B cell (primary cell): ENCODE results near the gene TFEB. TPM values are rescaled to one million over a fixed set of nuclear protein-coding genes. Genes with fewer than 3 reads are reported as not detected.

Source experiments
- ATAC-seq: fragments of 200-7000 bp; cut with Tn5 transposase; one replicate; pipeline ENCODE4 v1.10.0; 2021; ENCODE audit warnings: low read depth, mild to moderate bottlenecking, moderate number of reproducible peaks, moderate library complexity
- CTCF ChIA-PET: fragments of 350-600 bp; sonication (Branson Sonifier 250); formaldehyde crosslinking; loops from one replicate; lab custom pipeline; 2021; ENCODE audit warnings: antibody characterized with exemption, inconsistent platforms; lab: Charles Lee
- POLR2A ChIA-PET: fragments of 350-600 bp; sonication (Branson Sonifier 250); formaldehyde crosslinking; loops from one replicate; lab custom pipeline; 2021; ENCODE audit warnings: antibody characterized with exemption; lab: Charles Lee
- DNase-seq: peaks from one replicate; pipeline ENCODE4 v3.0.0; 2013
- H2AFZ ChIP-seq: 2 replicates; pipeline ENCODE4 v1.6.1; 2012; ENCODE audit warnings: mild to moderate bottlenecking, low read depth, low read length; ENCODE audit not compliant: insufficient read depth, poor library complexity, severe bottlenecking
- H3K27ac ChIP-seq, 2 donors: 1 replicate in 1 of 2; 2 replicates in 1 of 2; pipeline ENCODE4 v1.5.1; 2012 to 2013; ENCODE audit warnings: low read length in 2 of 2, mild to moderate bottlenecking in 2 of 2, moderate library complexity in 1 of 2
- H3K27me3 ChIP-seq, 4 experiments: fragments of 200-600 bp in 1 of 4; sonication (generic) in 1 of 4; replicated peaks in 1 of 4; 1 replicate in 2 of 4; 2 replicates in 2 of 4; pipeline versions ENCODE4 v1.6.1 to v1.7.0; 2013 to 2016; ENCODE audit warnings: low read length in 3 of 4, mild to moderate bottlenecking in 2 of 4, mixed read lengths in 1 of 4, moderate library complexity in 1 of 4; ENCODE audit not compliant: insufficient read depth in 4 of 4, control insufficient read depth in 3 of 4; ENCODE audit errors: control extremely low read depth in 1 of 4
- H3K36me3 ChIP-seq, 2 experiments: replicated peaks in 1 of 2; 1 replicate in 1 of 2; 2 replicates in 1 of 2; pipeline versions ENCODE4 v1.6.1 to v1.7.1; 2013; ENCODE audit warnings: low read length in 1 of 2; ENCODE audit not compliant: insufficient read depth in 2 of 2, control insufficient read depth in 1 of 2; ENCODE audit errors: control extremely low read depth in 1 of 2, extremely low read depth in 1 of 2
- H3K4me1 ChIP-seq, 2 donors: fragments of 200-600 bp in 1 of 2; sonication (generic) in 1 of 2; 1 replicate in 1 of 2; 2 replicates in 1 of 2; pipeline versions ENCODE4 v1.5.1 to v1.6.1; 2013 to 2017; ENCODE audit warnings: low read length in 2 of 2; ENCODE audit not compliant: control insufficient read depth in 2 of 2, insufficient read depth in 2 of 2
- H3K4me2 ChIP-seq: replicated peaks from 2 replicates; pipeline ENCODE3; 2012; ENCODE audit warnings: mild to moderate bottlenecking, low read depth, low read length; ENCODE audit not compliant: poor library complexity, severe bottlenecking
- H3K4me3 ChIP-seq, 5 experiments: fragments of 200-600 bp in 1 of 5; sonication (generic) in 1 of 5; 1 replicate in 3 of 5; 2 replicates in 2 of 5; pipeline versions ENCODE4 v1.5.1 to v1.7.0; 2011 to 2016; ENCODE audit warnings: low read length in 4 of 5, mild to moderate bottlenecking in 4 of 5, low read depth in 2 of 5, control low read depth in 1 of 5, moderate library complexity in 1 of 5; ENCODE audit not compliant: insufficient read depth in 1 of 5; ENCODE audit errors: control extremely low read depth in 1 of 5, extremely low read depth in 1 of 5
- H3K79me2 ChIP-seq: fragments of 200-600 bp; sonication (generic); one replicate; pipeline ENCODE4 v1.6.0; 2016; ENCODE audit warnings: low read length; ENCODE audit not compliant: control insufficient read depth, insufficient read depth
- H3K9ac ChIP-seq: fragments of 200-600 bp; sonication (generic); 2 replicates; pipeline ENCODE4 v1.6.1; 2017; ENCODE audit warnings: mild to moderate bottlenecking, low read length, moderate library complexity
- H3K9me3 ChIP-seq, 3 donors: one replicate each; pipeline versions ENCODE4 v1.6.1 to v1.7.1; 2013; ENCODE audit warnings: low read length in 2 of 3; ENCODE audit not compliant: control insufficient read depth in 2 of 3, insufficient read depth in 1 of 3; ENCODE audit errors: control extremely low read depth in 1 of 3
- H4K20me1 ChIP-seq: 2 replicates; pipeline ENCODE4 v1.6.0; 2012; ENCODE audit warnings: mild to moderate bottlenecking, low read length; ENCODE audit not compliant: insufficient read depth, control insufficient read depth, poor library complexity, severe bottlenecking
- H3K27ac Mint-ChIP-seq: one replicate; pipeline ENCODE4 v1.8.0; 2021; ENCODE audit warnings: mixed read lengths
- H3K27me3 Mint-ChIP-seq: one replicate; pipeline ENCODE4 v1.8.0; 2021; ENCODE audit warnings: mixed read lengths
- H3K4me1 Mint-ChIP-seq: one replicate; pipeline ENCODE4 v1.8.0; 2021; ENCODE audit warnings: mixed read lengths
- H3K4me3 Mint-ChIP-seq: one replicate; pipeline ENCODE4 v1.8.0; 2021; ENCODE audit warnings: mixed read lengths
- H3K9me3 Mint-ChIP-seq: one replicate; pipeline ENCODE4 v1.8.0; 2022; ENCODE audit warnings: mixed read lengths; ENCODE audit not compliant: insufficient read depth
- CTCF ChIP-seq: fragments of 200-600 bp; IDR thresholded peaks from one replicate; pipeline ENCODE4 v1.8.0; 2022; ENCODE audit warnings: antibody characterized with exemption, mild to moderate bottlenecking
- EZH2 ChIP-seq: IDR thresholded peaks from 2 replicates; pipeline ENCODE4 v1.6.1; 2012; ENCODE audit warnings: borderline replicate concordance, low read depth, mild to moderate bottlenecking, moderate library complexity, low read length; ENCODE audit not compliant: insufficient read depth, poor library complexity, severe bottlenecking
- WGBS: methylation state at CpG from one replicate; pipeline ENCODE4 v1.1.5; 2013; ENCODE audit warnings: missing lambda C conversion rate; ENCODE audit not compliant: insufficient coverage; 5-methylcytosine and 5-hydroxymethylcytosine counted together
- intact Hi-C: fragments of 100-400 bp; cut with micrococcal nuclease; formaldehyde crosslinking; loops from one replicate; pipeline ENCODE4 v1.10.0; 2022
- polyA plus RNA-seq: library from polyadenylated mRNA; depleted of rRNA; stranded (reverse); fragments of >200 nt; gene quantifications from 2 replicates; pipeline ENCODE4 v1.2.3, GENCODE V29; 2012
- total RNA-seq, 2 donors: library from RNA; stranded (reverse); fragments of 120-200 nt in 1 of 2; gene quantifications; 1 replicate in 1 of 2; 2 replicates in 1 of 2; pipeline versions ENCODE4 v1.2.3 to v1.2.4, GENCODE V29; 2013 to 2022

TFEB gene
- total and polyA plus RNA-seq, 2 donors (not counting 1 experiment from before 2014, with no cell fraction given) = 113 to 148 TPM

- Mint-ChIP-seq H3K9me3 (no peaks in the 10 kb centered on the region), H3K27me3 (peaks cover 3% of the 10 kb centered on the region), H3K4me3 (no peak overlapping the region), H3K4me1 (no peaks in the 10 kb centered on the region), H3K27ac (no peak overlapping the region)
- DNase-seq (no peak), ATAC-seq (no peak)
- Histone ChIP-seq H3K27me3 (peaks cover 0 to 3% (median 0%) of the 10 kb centered on the region in 4 experiments), H3K4me1 (no peaks in the 10 kb centered on the region), H3K9me3 (no peaks in the 10 kb centered on the region), H2AFZ (no peak overlapping the region), H3K4me3 (no peak overlapping the region), H3K9ac (no peak overlapping the region), H3K36me3 (no peaks in the 10 kb centered on the region), H3K27ac (no peak overlapping the region), H4K20me1 (no peaks in the 10 kb centered on the region), H3K4me2 (no peak overlapping the region), H3K79me2 (no peaks in the 10 kb centered on the region)
- intact Hi-C loops = no loop called here
- ChIA-PET POLR2A (no interaction called here), CTCF (no interaction called here)
- WGBS = 41% methylated on average over 2 of the region's 2 CpGs
- no peak for TF ChIP-seq CTCF
- no peak for TF ChIP-seq EZH2
Observed at GRCh38 chr6:41759905-41760579, 24.6 kb upstream of the TFEB start.

GRCh38 chr6:41759106-41759904 is 23.9 kb upstream of the TFEB start:
- no peak overlapping the region for H3K27ac Mint-ChIP-seq
- H3K4me1 Mint-ChIP-seq = no peaks in the 10 kb centered on the region
- ChIA-PET POLR2A (no interaction called here), CTCF (interaction anchor here (0.7 kb wide), 1 partner anchor 75 kb away, joined by 4 read pairs; no protein-coding TSS in a partner anchor)
- Histone ChIP-seq H3K4me2 (no peak overlapping the region), H4K20me1 (no peaks in the 10 kb centered on the region), H3K9ac (no peak overlapping the region), H3K4me1 (no peaks in the 10 kb centered on the region), H3K27me3 (peaks cover 0 to 3% (median 0%) of the 10 kb centered on the region in 4 experiments), H3K9me3 (no peaks in the 10 kb centered on the region), H3K27ac (no peak overlapping the region), H3K4me3 (no peak overlapping the region), H3K36me3 (no peaks in the 10 kb centered on the region), H2AFZ (no peak overlapping the region), H3K79me2 (no peaks in the 10 kb centered on the region)
- intact Hi-C loops = no loop called here
- no peak overlapping the region for H3K4me3 Mint-ChIP-seq
- TF ChIP-seq EZH2 (no peak), CTCF (no peak)
- ATAC-seq (no peak), DNase-seq (no peak)
- no peaks in the 10 kb centered on the region for H3K9me3 Mint-ChIP-seq
- peaks cover 3% of the 10 kb centered on the region for H3K27me3 Mint-ChIP-seq
- 86% methylated on average over 11 of the region's 13 CpGs for WGBS
